GM12874 (cell line): ENCODE data around the gene SH3PXD2A.

Experiments
- CTCF ChIP-seq: IDR thresholded peaks from 2 replicates; pipeline ENCODE4 v1.5.1; 2011; ENCODE audit warnings: low read depth, mild to moderate bottlenecking, control low read depth, low read length, moderate library complexity; ENCODE audit not compliant: insufficient read depth

Gene SH3PXD2A

GRCh38 chr10:103762162-103762561 is 93.2 kb downstream of the SH3PXD2A start:
- TF ChIP-seq CTCF = no peak

- TF ChIP-seq CTCF = no peak
Measured at GRCh38 chr10:103761075-103761920, 94.1 kb downstream of the SH3PXD2A start.

GRCh38 chr10:103759100-103759781 is 96.1 kb downstream of the SH3PXD2A start:
- no peak for TF ChIP-seq CTCF

DNA sequence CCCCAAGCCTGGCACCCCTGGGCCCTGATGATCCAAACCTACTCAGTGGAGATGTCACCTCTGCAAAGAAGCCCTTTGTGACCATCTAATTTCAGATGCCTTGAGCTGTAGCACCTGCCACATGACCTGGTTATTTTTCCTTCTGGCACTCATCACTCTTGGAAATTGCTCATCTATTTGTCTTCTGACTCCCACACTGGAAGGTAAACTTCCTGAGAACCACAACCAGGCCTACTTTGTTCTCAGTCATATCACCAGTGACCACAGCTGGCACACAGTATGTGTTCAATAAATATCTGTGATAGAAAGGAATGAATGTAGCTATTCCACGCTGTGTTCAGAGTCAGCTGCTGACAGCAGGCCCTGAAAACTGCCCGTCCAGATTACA is 97.1 kb downstream of the SH3PXD2A start:
- TF ChIP-seq CTCF = no peak

DNA sequence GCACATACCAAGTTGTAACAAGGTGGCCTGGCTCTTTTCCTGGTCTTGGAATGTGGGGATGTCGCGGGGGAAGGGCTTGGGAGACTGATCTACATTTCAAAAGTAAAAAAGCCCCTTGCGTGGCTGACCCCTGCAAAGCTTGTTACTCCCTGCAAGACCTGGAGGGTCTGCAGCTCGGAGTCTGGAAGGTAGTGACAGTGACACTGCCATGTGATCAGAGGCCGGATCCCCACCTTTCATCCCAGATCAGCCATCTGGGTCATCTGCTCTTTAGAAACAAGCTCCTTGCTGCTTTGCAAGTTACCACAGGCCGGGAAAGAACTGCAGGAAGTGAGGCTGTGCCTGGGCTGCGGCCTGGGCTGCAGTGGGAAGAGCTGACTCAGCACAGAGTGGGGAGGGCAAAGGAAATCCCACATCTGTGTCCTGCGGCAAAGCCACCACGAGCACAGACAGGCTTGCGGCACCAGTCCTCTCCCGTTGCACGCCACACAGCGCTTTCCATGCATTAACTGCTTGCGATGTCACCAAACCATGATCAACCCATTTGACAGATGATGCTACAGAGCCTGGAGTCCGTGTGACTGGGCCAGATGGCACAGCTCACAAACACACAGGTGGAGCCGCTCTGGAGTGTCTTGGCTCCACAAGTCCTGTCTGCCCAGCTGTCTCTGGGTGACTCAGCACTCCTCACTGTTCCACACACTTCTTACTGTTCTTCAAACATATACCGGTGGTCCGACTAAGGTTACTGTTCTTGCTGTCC is 97.7 kb downstream of the SH3PXD2A start:
- TF ChIP-seq CTCF = no peak

DNA sequence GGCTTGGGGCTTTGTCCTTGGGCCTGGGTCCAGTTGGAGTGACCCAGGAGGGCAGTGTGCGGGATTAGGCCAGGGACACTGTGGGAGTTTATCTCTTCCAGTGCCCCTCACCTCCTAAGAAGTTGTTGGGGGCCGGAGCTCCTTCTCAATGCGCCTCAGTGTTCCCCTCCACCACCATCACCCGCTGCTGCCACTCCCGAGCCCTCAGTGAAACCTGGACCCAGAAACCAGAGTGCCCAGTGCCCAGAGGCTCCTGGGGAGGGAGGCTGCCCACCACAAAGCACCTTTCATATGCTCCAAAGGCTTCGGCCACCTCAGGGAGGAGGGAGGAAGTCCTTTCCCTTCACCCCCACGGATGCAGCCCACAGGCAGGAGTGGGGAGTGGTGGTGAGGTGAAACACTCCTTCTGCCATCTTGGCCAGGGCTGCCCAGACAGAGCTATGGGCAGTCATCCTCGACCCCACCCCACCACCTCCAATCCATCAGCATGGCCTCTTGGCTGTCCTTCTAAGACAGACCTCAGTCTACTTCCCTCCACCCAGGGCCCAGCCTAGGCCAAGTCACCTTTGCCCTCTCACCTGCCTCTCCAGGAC is 99.0 kb downstream of the SH3PXD2A start:
- TF ChIP-seq CTCF = no peak

DNA sequence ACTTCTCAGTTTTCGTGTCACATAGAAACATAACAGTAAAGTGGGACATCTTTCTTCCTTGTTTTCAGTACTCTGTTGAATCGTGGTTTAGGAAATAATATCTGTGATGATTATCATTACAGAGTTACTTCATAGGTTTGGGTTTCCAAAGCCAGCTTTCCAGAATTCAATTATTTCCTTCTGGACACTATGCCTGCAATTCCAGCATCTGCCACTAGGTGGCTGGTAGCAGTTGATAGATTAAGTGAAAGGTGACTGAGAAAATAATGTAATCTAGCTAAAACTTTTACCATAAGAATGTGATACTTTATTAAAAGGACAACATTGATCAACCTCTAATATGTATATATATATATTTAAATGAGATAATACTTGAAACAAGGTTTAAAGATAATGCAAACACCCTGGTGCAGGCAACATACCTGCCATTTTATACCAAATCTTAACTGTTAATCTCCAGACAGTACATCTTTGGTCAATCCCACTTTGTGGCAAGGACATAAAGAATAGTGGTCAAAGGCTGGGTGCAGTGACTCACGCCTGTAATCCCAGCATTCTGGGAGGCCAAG is 102.6 kb downstream of the SH3PXD2A start:
- TF ChIP-seq CTCF = peak; percentile 57
